Heart left ventricle (tissue), 16 donors: Measurements from ENCODE around the gene NCAM1. TPM values are rescaled to one million over a fixed set of nuclear protein-coding genes. Genes with fewer than 3 reads are reported as not detected.

Experiments
- ATAC-seq, 4 donors: fragments of 200-7000 bp; cut with Tn5 transposase; one replicate each; pipeline ENCODE4 v1.9.1; 2020 to 2022; ENCODE audit warnings: moderate library complexity in 4 of 4, mild to moderate bottlenecking in 3 of 4, moderate number of reproducible peaks in 1 of 4
- DNase-seq, 5 donors: peaks; one replicate each; pipeline ENCODE4 v3.0.0-alpha.2; 2020
- H3K27ac ChIP-seq, 12 donors: fragments of 200-600 bp; sonication (generic) in 4 of 12; one replicate each; pipeline versions ENCODE4 v1.5.0 to v1.8.0; 2016 to 2022; ENCODE audit warnings: mild to moderate bottlenecking in 2 of 12
- H3K27me3 ChIP-seq, 9 donors: fragments of 200-600 bp; sonication (generic) in 2 of 9; one replicate each; pipeline versions ENCODE4 v1.5.1 to v1.8.0; 2016 to 2022; ENCODE audit warnings: mild to moderate bottlenecking in 3 of 9
- H3K36me3 ChIP-seq, 9 donors: fragments of 200-600 bp; sonication (generic) in 2 of 9; one replicate each; pipeline versions ENCODE4 v1.5.0 to v1.8.0; 2018 to 2022; ENCODE audit warnings: mild to moderate bottlenecking in 2 of 9
- H3K4me1 ChIP-seq, 12 donors: fragments of 200-600 bp; sonication (generic) in 4 of 12; one replicate each; pipeline versions ENCODE4 v1.5.0 to v1.8.0; 2016 to 2022; ENCODE audit warnings: mild to moderate bottlenecking in 3 of 12
- H3K4me3 ChIP-seq, 12 donors: fragments of 200-600 bp; sonication (generic) in 4 of 12; one replicate each; pipeline versions ENCODE4 v1.5.0 to v1.8.0; 2017 to 2022; ENCODE audit warnings: mild to moderate bottlenecking in 9 of 12, moderate library complexity in 4 of 12
- H3K9me3 ChIP-seq, 12 donors: fragments of 200-600 bp; sonication (generic) in 4 of 12; one replicate each; pipeline versions ENCODE4 v1.5.0 to v1.8.0; 2016 to 2022; ENCODE audit warnings: mild to moderate bottlenecking in 1 of 12
- CTCF ChIP-seq, 12 donors: fragments of 200-600 bp; sonication (generic) in 4 of 12; IDR thresholded peaks; one replicate each; pipeline versions ENCODE4 v1.5.0 to v1.8.0; 2018 to 2022; ENCODE audit warnings: antibody characterized with exemption in 12 of 12, mild to moderate bottlenecking in 5 of 12
- POLR2A ChIP-seq, 2 donors: fragments of 450-650 bp; IDR thresholded peaks; one replicate each; pipeline ENCODE4 v1.6.1; 2017; ENCODE audit warnings: antibody characterized with exemption in 2 of 2, mild to moderate bottlenecking in 2 of 2, moderate library complexity in 2 of 2
- WGBS, 4 donors: extraction: QIAGEN DNeasy Blood & Tissue Kit in 2 of 4; methylation state at CpG; one replicate each; pipeline versions ENCODE4 v1.1.5 to v1.1.7; 2013 to 2018; 5-methylcytosine and 5-hydroxymethylcytosine counted together
- intact Hi-C, 10 donors: fragments of 100-400 bp; cut with DNase I; formaldehyde crosslinking; loops; one replicate each; pipeline versions ENCODE4 v1.11.1 to v1.14.2; 2022
- polyA plus RNA-seq, 2 donors: library from polyadenylated mRNA; stranded (reverse); fragments of 200-250 nt; gene quantifications; one replicate each; pipeline ENCODE4 v1.2.3, GENCODE V29; 2013
- total RNA-seq, 9 donors: library from RNA; depleted of rRNA in 2 of 9; stranded (reverse); fragments of >200 nt in 2 of 9; fragmentation: NEBNext Ultra II Directional in 3 of 9; extraction: Animal tissue kit (Norgen Biotek cat#: 25700) in 3 of 9; gene quantifications; one replicate each; pipeline versions ENCODE4 v1.1.0 to v1.2.4, GENCODE V29; 2016 to 2023
- donor health status: ischemic (EF 13 %, LVEDD 7.1; RV severe dilation, severe dysfunction).
- donor health status: healthy with polysubstance abuse.
- donor health status: DM: no; HTN: yes; CAD: no.
- donor health status: DM: no; HTN: no; CAD: no.
- donor health status: ischemic (EF 25% LVEDD 6.9; RV normal size, moderate dysfunction).
- donor health status: ischemic (EF 25% LVEDD 5.7; RV mildly dilated, moderate dysfunction).
- donor health status: healthy.
- donor health status: DM: yes; HTN: yes; CAD: no.
- donor health status: ischemic (EF 35%, LVEDD 5.7; RV mildly dilated, moderate dysfunction).
- donor health status: nonischemic (EF 11% LVEDD 7.7; RV severe dilation, severe dysfunction).
- donor health status: DM: yes; HTN: yes; CAD: no.
- donor health status: PGD.
- donor health status: ischemic (EF 29% LVEDD 5.4; RV normal size, mild dysfunction).
- donor health status: nonischemic (EF 23%, LVEDD 6.1; RV moderate dilation, normal function).

NCAM1 gene
- total and polyA plus RNA-seq, 11 donors, result 78.0 to 753 (median 389) TPM

- peaks cover 0 to 13% (median 0%) of the 10 kb centered on the region in 9 donors for H3K36me3 ChIP-seq
- H3K9me3 ChIP-seq, result no peaks in the 10 kb centered on the region
- no peaks in the 10 kb centered on the region for H3K27me3 ChIP-seq
- TF ChIP-seq POLR2A (IDR thresholded peaks at IDR 0.05), result no peak
- no peak for TF ChIP-seq CTCF (IDR thresholded peaks at IDR 0.05)
- no peak overlapping the region for H3K27ac ChIP-seq
- DNase-seq, result no peak
- H3K4me3 ChIP-seq, result no peak overlapping the region
- H3K4me1 ChIP-seq, result no peaks in the 10 kb centered on the region
- ATAC-seq, result no peak
- 76 to 85% (median 79%) methylated on average over 7 of the region's 7 CpGs for WGBS, 4 donors
- intact Hi-C loops, result loop anchor here in 2 of 10 donors (10.0 kb wide), 1 partner anchor 311 kb away; the partner anchor contains the start of gene NCAM1 (in 2 of the 2)
These were observed 314.4 kb downstream of the NCAM1 start for GRCh38 chr11:113275602-113276001.

GRCh38 chr11:113276466-113276865 lies 315.2 kb downstream of the NCAM1 start:
- 64 to 73% (median 70%) methylated on average over 2 of the region's 2 CpGs for WGBS, 4 donors
- H3K27ac ChIP-seq, result no peak overlapping the region
- H3K4me1 ChIP-seq, result no peaks in the 10 kb centered on the region
- intact Hi-C loops, result loop anchor here in 2 of 10 donors (10.0 kb wide), 1 partner anchor 312 kb away; the partner anchor contains the start of gene NCAM1 (in 2 of the 2)
- no peak overlapping the region for H3K4me3 ChIP-seq
- no peak for DNase-seq
- peaks cover 0 to 13% (median 0%) of the 10 kb centered on the region in 9 donors for H3K36me3 ChIP-seq
- no peaks in the 10 kb centered on the region for H3K27me3 ChIP-seq
- H3K9me3 ChIP-seq, result no peaks in the 10 kb centered on the region
- no peak for ATAC-seq
- TF ChIP-seq POLR2A (IDR thresholded peaks at IDR 0.05) (no peak), CTCF (IDR thresholded peaks at IDR 0.05) (no peak)

GRCh38 chr11:113277907-113278306 lies 316.7 kb downstream of the NCAM1 start:
- no peaks in the 10 kb centered on the region for H3K9me3 ChIP-seq
- no peak for ATAC-seq

GRCh38 chr11:113278481-113278880 lies 317.3 kb downstream of the NCAM1 start:
- Histone ChIP-seq H3K36me3 (peaks cover 0 to 13% (median 0%) of the 10 kb centered on the region in 9 donors), H3K9me3 (no peaks in the 10 kb centered on the region), H3K4me1 (no peaks in the 10 kb centered on the region), H3K4me3 (no peak overlapping the region), H3K27ac (no peak overlapping the region), H3K27me3 (no peaks in the 10 kb centered on the region)
- 78 to 87% (median 82%) methylated on average over 9 of the region's 9 CpGs for WGBS, 4 donors
- ATAC-seq (no peak), DNase-seq (no peak)
- intact Hi-C loops, result loop anchor here in 2 of 10 donors (10.0 kb wide), 1 partner anchor 314 kb away; the partner anchor contains the start of gene NCAM1 (in 2 of the 2)
- no peak for TF ChIP-seq POLR2A (IDR thresholded peaks at IDR 0.05)
- no peak for TF ChIP-seq CTCF (IDR thresholded peaks at IDR 0.05)

More at GRCh38 chr11:113277907-113278306, 316.7 kb downstream of the NCAM1 start:
- no peak for DNase-seq
- Histone ChIP-seq H3K4me3 (no peak overlapping the region), H3K4me1 (no peaks in the 10 kb centered on the region), H3K27ac (no peak overlapping the region), H3K36me3 (peaks cover 0 to 13% (median 0%) of the 10 kb centered on the region in 9 donors), H3K27me3 (no peaks in the 10 kb centered on the region)
- TF ChIP-seq CTCF (IDR thresholded peaks at IDR 0.05), result no peak
- TF ChIP-seq POLR2A (IDR thresholded peaks at IDR 0.05), result no peak
- 96 to 98% (median 96%) methylated on average over 5 of the region's 5 CpGs for WGBS, 4 donors
- intact Hi-C loops, result loop anchor here in 2 of 10 donors (10.0 kb wide), 1 partner anchor 313 kb away; the partner anchor contains the start of gene NCAM1 (in 2 of the 2)
